HEK293 (cell line): ENCODE data around the gene SYNGR1.

ENCODE experiments used
- CTCF ChIA-PET: fragments of 350-600 bp; formaldehyde crosslinking; extraction: SDS; loops from one replicate; lab custom pipeline; 2021; ENCODE audit warnings: antibody characterized with exemption; lab: Yijun Ruan, JAX
- POLR2A ChIA-PET: fragments of 300-600 bp; formaldehyde crosslinking; extraction: SDS; loops from one replicate; lab custom pipeline; 2020; ENCODE audit warnings: antibody characterized with exemption, inconsistent platforms; lab: Yijun Ruan, JAX
- H3K27ac ChIP-seq: fragments of 200-500 bp; sonication (Bioruptor generic); 2 replicates; pipeline ENCODE4 v1.5.1; 2014; ENCODE audit warnings: low read depth, low read length, control low read depth, inconsistent platforms; ENCODE audit errors: extremely low read depth
- H3K36me3 ChIP-seq, 2 experiments: fragments of 200-500 bp in 1 of 2; sonication (Bioruptor generic) in 1 of 2; 1 replicate in 1 of 2; 2 replicates in 1 of 2; pipeline ENCODE4 v1.5.1; 2014 to 2017; ENCODE audit warnings: inconsistent platforms in 2 of 2, low read length in 2 of 2; ENCODE audit not compliant: control insufficient read depth in 2 of 2, insufficient read depth in 1 of 2
- H3K4me1 ChIP-seq: fragments of 200-500 bp; sonication (Bioruptor generic); 2 replicates; pipeline ENCODE4 v1.5.1; 2014; ENCODE audit warnings: mild to moderate bottlenecking, low read length, inconsistent platforms; ENCODE audit not compliant: control insufficient read depth, insufficient read depth
- H3K4me3 ChIP-seq: 2 replicates; pipeline ENCODE4 v1.5.1; 2011; ENCODE audit warnings: low read depth, mild to moderate bottlenecking, control low read depth, low read length, moderate library complexity
- H3K9me3 ChIP-seq: fragments of 200-500 bp; sonication (Bioruptor generic); 2 replicates; pipeline ENCODE4 v1.5.1; 2014; ENCODE audit warnings: low read depth, low read length, inconsistent platforms; ENCODE audit not compliant: control insufficient read depth, insufficient read depth
- KLF7 ChIP-seq: fragments of 450-650 bp; formaldehyde crosslinking; IDR thresholded peaks from 2 replicates; pipeline ENCODE4 v1.5.1; 2016; ENCODE audit warnings: missing biosample characterization, missing genetic modification characterization, borderline replicate concordance
- SCRT1 ChIP-seq: fragments of 450-650 bp; formaldehyde crosslinking; IDR thresholded peaks from 2 replicates; pipeline ENCODE4 v1.5.1; 2016; ENCODE audit warnings: missing biosample characterization, missing genetic modification characterization, borderline replicate concordance
- SP3 ChIP-seq: fragments of 450-650 bp; formaldehyde crosslinking; IDR thresholded peaks from 2 replicates; pipeline ENCODE4 v1.5.1; 2016; ENCODE audit warnings: missing biosample characterization, missing genetic modification characterization
- SP7 ChIP-seq: fragments of 450-650 bp; formaldehyde crosslinking; IDR thresholded peaks from 2 replicates; pipeline ENCODE4 v1.5.1; 2016; ENCODE audit warnings: missing biosample characterization, missing genetic modification characterization
- TSHZ1 ChIP-seq: fragments of 450-650 bp; formaldehyde crosslinking; IDR thresholded peaks from 2 replicates; pipeline ENCODE4 v1.5.1; 2016; ENCODE audit warnings: missing biosample characterization, missing genetic modification characterization, borderline replicate concordance
- ZBTB26 ChIP-seq: fragments of 450-650 bp; formaldehyde crosslinking; optimal IDR thresholded peaks from 2 replicates; pipeline ENCODE3; 2016; ENCODE audit warnings: missing biosample characterization, mild to moderate bottlenecking, missing genetic modification characterization
- ZBTB49 ChIP-seq: fragments of 450-650 bp; formaldehyde crosslinking; IDR thresholded peaks from 2 replicates; pipeline ENCODE4 v1.5.1; 2016; ENCODE audit warnings: missing biosample characterization, missing genetic modification characterization, low read depth
- ZNF2 ChIP-seq: fragments of 450-650 bp; formaldehyde crosslinking; IDR thresholded peaks from 2 replicates; pipeline ENCODE4 v1.5.1; 2016; ENCODE audit warnings: missing biosample characterization, missing genetic modification characterization
- ZNF211 ChIP-seq: fragments of 450-650 bp; formaldehyde crosslinking; IDR thresholded peaks from 2 replicates; pipeline ENCODE4 v1.5.1; 2016; ENCODE audit warnings: low read depth, missing biosample characterization, missing genetic modification characterization
- ZNF239 ChIP-seq: fragments of 450-650 bp; formaldehyde crosslinking; IDR thresholded peaks from 2 replicates; pipeline ENCODE4 v1.5.1; 2016; ENCODE audit warnings: missing biosample characterization, missing genetic modification characterization
- ZNF26 ChIP-seq: fragments of 450-650 bp; formaldehyde crosslinking; IDR thresholded peaks from 2 replicates; pipeline ENCODE4 v1.5.1; 2016; ENCODE audit warnings: missing biosample characterization, missing genetic modification characterization
- ZNF354C ChIP-seq: fragments of 450-650 bp; formaldehyde crosslinking; IDR thresholded peaks from 2 replicates; pipeline ENCODE4 v1.5.1; 2016; ENCODE audit warnings: missing biosample characterization, missing genetic modification characterization, low read depth, borderline replicate concordance
- ZNF362 ChIP-seq: fragments of 450-650 bp; formaldehyde crosslinking; IDR thresholded peaks from 2 replicates; pipeline ENCODE4 v1.5.1; 2016; ENCODE audit warnings: missing biosample characterization, missing genetic modification characterization
- ZNF473 ChIP-seq: fragments of 450-650 bp; formaldehyde crosslinking; IDR thresholded peaks from 2 replicates; pipeline ENCODE4 v1.5.1; 2017; ENCODE audit warnings: missing biosample characterization, missing genetic modification characterization
- ZNF513 ChIP-seq: fragments of 450-650 bp; IDR thresholded peaks from 2 replicates; pipeline ENCODE4 v1.5.1; 2018; ENCODE audit warnings: missing biosample characterization, missing genetic modification characterization
- ZNF521 ChIP-seq: fragments of 450-650 bp; formaldehyde crosslinking; IDR thresholded peaks from 2 replicates; pipeline ENCODE4 v1.5.1; 2017; ENCODE audit warnings: missing biosample characterization, mild to moderate bottlenecking, missing genetic modification characterization
- ZNF529 ChIP-seq: fragments of 450-650 bp; formaldehyde crosslinking; IDR thresholded peaks from 2 replicates; pipeline ENCODE4 v1.5.1; 2017; ENCODE audit warnings: missing genetic modification characterization, missing biosample characterization; ENCODE audit not compliant: insufficient replicate concordance
- ZNF560 ChIP-seq: fragments of 450-650 bp; formaldehyde crosslinking; IDR thresholded peaks from 2 replicates; pipeline ENCODE4 v1.5.1; 2017; ENCODE audit warnings: missing biosample characterization, missing genetic modification characterization, borderline replicate concordance
- ZNF580 ChIP-seq: fragments of 450-650 bp; formaldehyde crosslinking; IDR thresholded peaks from 2 replicates; pipeline ENCODE4 v1.5.1; 2016; ENCODE audit warnings: missing biosample characterization, missing genetic modification characterization
- ZNF624 ChIP-seq: fragments of 450-650 bp; formaldehyde crosslinking; IDR thresholded peaks from 2 replicates; pipeline ENCODE4 v1.5.1; 2017; ENCODE audit warnings: missing biosample characterization, missing genetic modification characterization
- ZNF639 ChIP-seq: fragments of 450-650 bp; formaldehyde crosslinking; IDR thresholded peaks from 2 replicates; pipeline ENCODE4 v1.5.1; 2016; ENCODE audit warnings: missing biosample characterization, missing genetic modification characterization
- ZNF776 ChIP-seq: fragments of 450-650 bp; formaldehyde crosslinking; IDR thresholded peaks from 2 replicates; pipeline ENCODE4 v1.5.0; 2017; ENCODE audit warnings: missing biosample characterization, missing genetic modification characterization, borderline replicate concordance

Gene SYNGR1

GRCh38 chr22:39374191-39374590, 24.4 kb downstream of the SYNGR1 start:
- CTCF ChIA-PET = no interaction called here
- H3K27ac ChIP-seq = no peak overlapping the region
- H3K36me3 ChIP-seq = peaks cover 0 to 39% of the 10 kb centered on the region in 2 experiments; a peak in 2 of 3 replicates
- no peak overlapping the region for H3K4me3 ChIP-seq
- POLR2A ChIA-PET = no interaction called here
- no peaks in the 10 kb centered on the region for H3K9me3 ChIP-seq
- no peaks in the 10 kb centered on the region for H3K4me1 ChIP-seq
- TF ChIP-seq ZNF776 (tag by site-specific recombination) (no peak), ZNF473 (tag by site-specific recombination) (no peak), ZBTB49 (tag by site-specific recombination) (no peak), ZNF639 (no peak), SP3 (tag by site-specific recombination) (no peak), ZNF354C (tag by site-specific recombination) (no peak), ZNF521 (tag by site-specific recombination) (no peak), SP7 (tag by site-specific recombination) (no peak), KLF7 (tag by site-specific recombination) (no peak), ZNF560 (tag by site-specific recombination) (no peak), ZNF239 (tag by site-specific recombination) (no peak), ZBTB26 (no peak), ZNF362 (tag by site-specific recombination) (no peak)
- TF ChIP-seq, all 188 proteins: peak for 0

GRCh38 chr22:39374801-39375200, 25.0 kb downstream of the SYNGR1 start:
- H3K4me3 ChIP-seq = no peak overlapping the region
- no peaks in the 10 kb centered on the region for H3K4me1 ChIP-seq
- CTCF ChIA-PET = no interaction called here
- POLR2A ChIA-PET = no interaction called here
- peaks cover 0 to 39% of the 10 kb centered on the region in 2 experiments; a peak in 2 of 3 replicates for H3K36me3 ChIP-seq
- H3K27ac ChIP-seq = no peak overlapping the region
- H3K9me3 ChIP-seq = no peaks in the 10 kb centered on the region
- TF ChIP-seq ZNF560 (tag by site-specific recombination) = no peak
- no peak for TF ChIP-seq ZNF580 (tag by site-specific recombination)
- no peak for TF ChIP-seq ZNF624 (tag by site-specific recombination)
- no peak for TF ChIP-seq ZNF513 (tag by site-specific recombination)
- no peak for TF ChIP-seq SCRT1 (tag by site-specific recombination)
- no peak for TF ChIP-seq ZNF211 (tag by site-specific recombination)
- no peak for TF ChIP-seq TSHZ1 (tag by site-specific recombination)
- no peak for TF ChIP-seq ZNF529 (tag by site-specific recombination)
- no peak for TF ChIP-seq ZNF26
- no peak for TF ChIP-seq ZNF2 (tag by site-specific recombination)
